GM04504 (cell line): ENCODE results near the gene RANGRF.
A peak's percentile ranks its signal among the peaks of the same experiment; 100 is the strongest.
"Not testable (repeated sequence)": the region's sequence is repeated elsewhere in the genome, so short reads cannot be mapped to it uniquely, and the experiment has no call there.

ENCODE experiments used
- DNase-seq: peaks from one replicate; pipeline ENCODE4 v3.0.0-alpha.2; 2012; ENCODE audit warnings: low read depth

Gene RANGRF

GRCh38 chr17:8288336-8289102 is at the start of gene RANGRF:
TSS of gene RANGRF (plus strand) at chr17:8288670. CDS start at chr17:8288789, 119 bp downstream.
- DNase-seq, result peak; percentile 58

GRCh38 chr17:8243827-8244226 is 44.6 kb upstream of the RANGRF start:
- DNase-seq, result no peak

- no peak for DNase-seq
These were observed 43.7 kb upstream of the RANGRF start for GRCh38 chr17:8244768-8245167.

GRCh38 chr17:8248751-8249607 is 39.5 kb upstream of the RANGRF start, which contains the start of gene PFAS:
TSS of gene PFAS (plus strand) at chr17:8249289. CDS start at chr17:8253938, 4,649 bp downstream.
- DNase-seq, result peak; percentile 80

- DNase-seq, result no peak
These were observed 38.6 kb upstream of the RANGRF start for GRCh38 chr17:8249621-8250500.

GRCh38 chr17:8251411-8251810 is 37.1 kb upstream of the RANGRF start:
- not testable (repeated sequence) for DNase-seq

- DNase-seq, result no peak
These were observed 34.7 kb upstream of the RANGRF start for GRCh38 chr17:8253801-8254200.

GRCh38 chr17:8254881-8255280 is 33.6 kb upstream of the RANGRF start:
- DNase-seq, result no peak

- no peak for DNase-seq
These were observed 33.0 kb upstream of the RANGRF start for GRCh38 chr17:8255499-8255898.

- DNase-seq, result no peak
These were observed 32.2 kb upstream of the RANGRF start for GRCh38 chr17:8256291-8256690.

GRCh38 chr17:8256691-8257090 is 31.8 kb upstream of the RANGRF start:
- no peak for DNase-seq

GRCh38 chr17:8257801-8258200 is 30.7 kb upstream of the RANGRF start:
- DNase-seq, result no peak

- no peak for DNase-seq
These were observed 24.1 kb upstream of the RANGRF start for GRCh38 chr17:8264320-8264719.

GRCh38 chr17:8264836-8265542 is 23.5 kb upstream of the RANGRF start:
- no peak for DNase-seq

GRCh38 chr17:8266648-8267479 is 21.6 kb upstream of the RANGRF start:
- DNase-seq, result no peak

- DNase-seq, result no peak
These were observed 20.9 kb upstream of the RANGRF start for GRCh38 chr17:8267480-8268147.

- DNase-seq, result no peak
These were observed 19.7 kb upstream of the RANGRF start for GRCh38 chr17:8268550-8269298.

GRCh38 chr17:8272421-8272820 is 16.0 kb upstream of the RANGRF start:
- DNase-seq, result no peak

GRCh38 chr17:8273884-8274444 is 14.5 kb upstream of the RANGRF start:
- DNase-seq, result no peak
